MM.1S (cell line): ENCODE results near the gene CISH.

Experiments used
- CTCF ChIP-seq: fragments of 300-600 bp; sonication (generic); IDR thresholded peaks from 2 replicates; pipeline ENCODE4 v1.5.1; 2016; ENCODE audit warnings: antibody characterized with exemption, low read length, mixed read lengths
- EZH2 ChIP-seq: fragments of 300-600 bp; sonication (generic); optimal IDR thresholded peaks from 2 replicates; pipeline ENCODE3; 2017; ENCODE audit warnings: low read depth, mild to moderate bottlenecking, antibody characterized with exemption, low read length, mixed read lengths
- EZH2phosphoT487 ChIP-seq: fragments of 300-600 bp; sonication (generic); IDR thresholded peaks from 2 replicates; pipeline ENCODE4 v1.6.1; 2018; ENCODE audit warnings: antibody characterized with exemption, low read length

DNA sequence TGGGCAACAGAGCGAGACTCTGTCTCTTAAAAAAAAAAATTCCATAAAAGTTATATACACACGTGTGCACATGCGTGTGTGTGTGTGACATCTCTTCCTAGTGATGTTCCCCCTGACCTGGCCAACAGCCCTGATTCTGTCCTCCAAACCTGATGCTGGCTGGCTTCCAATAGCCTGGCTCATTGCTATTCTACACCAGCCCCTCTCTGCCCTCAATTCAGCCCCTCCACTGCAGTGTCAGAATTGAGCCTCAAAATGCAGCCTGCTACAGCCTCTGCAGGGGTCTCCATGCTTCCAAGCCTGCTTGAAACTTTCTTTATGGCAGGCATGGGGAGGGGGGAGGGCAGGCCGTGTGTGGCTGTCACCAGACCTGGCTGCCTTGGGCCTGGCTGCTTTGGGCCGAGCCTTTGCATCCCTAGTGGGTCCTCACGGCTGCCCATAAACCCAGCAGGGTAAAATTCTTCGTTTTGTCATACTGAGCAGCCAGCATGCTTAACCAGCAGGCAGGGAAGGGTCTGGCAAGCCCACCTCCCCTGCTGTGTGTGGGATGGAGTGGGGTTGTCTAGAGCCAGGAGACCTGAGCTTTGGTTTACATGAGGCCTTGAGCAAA, 40.5 kb upstream of the CISH start:
- TF ChIP-seq CTCF (no peak), EZH2 (no peak), EZH2phosphoT487 (no peak)
